ENCODE measurements around the gene TMEM187. TPM values are rescaled to one million over a fixed set of nuclear protein-coding genes. Genes with fewer than 3 reads are reported as not detected.
A peak's percentile ranks its signal among the peaks of the same experiment; 100 is the strongest.

The TMEM187 gene
- total and polyA plus RNA-seq, 2 donors (not counting 1 experiment from before 2014, with no cell fraction given), result 5.5 to 6.4 TPM

DNA sequence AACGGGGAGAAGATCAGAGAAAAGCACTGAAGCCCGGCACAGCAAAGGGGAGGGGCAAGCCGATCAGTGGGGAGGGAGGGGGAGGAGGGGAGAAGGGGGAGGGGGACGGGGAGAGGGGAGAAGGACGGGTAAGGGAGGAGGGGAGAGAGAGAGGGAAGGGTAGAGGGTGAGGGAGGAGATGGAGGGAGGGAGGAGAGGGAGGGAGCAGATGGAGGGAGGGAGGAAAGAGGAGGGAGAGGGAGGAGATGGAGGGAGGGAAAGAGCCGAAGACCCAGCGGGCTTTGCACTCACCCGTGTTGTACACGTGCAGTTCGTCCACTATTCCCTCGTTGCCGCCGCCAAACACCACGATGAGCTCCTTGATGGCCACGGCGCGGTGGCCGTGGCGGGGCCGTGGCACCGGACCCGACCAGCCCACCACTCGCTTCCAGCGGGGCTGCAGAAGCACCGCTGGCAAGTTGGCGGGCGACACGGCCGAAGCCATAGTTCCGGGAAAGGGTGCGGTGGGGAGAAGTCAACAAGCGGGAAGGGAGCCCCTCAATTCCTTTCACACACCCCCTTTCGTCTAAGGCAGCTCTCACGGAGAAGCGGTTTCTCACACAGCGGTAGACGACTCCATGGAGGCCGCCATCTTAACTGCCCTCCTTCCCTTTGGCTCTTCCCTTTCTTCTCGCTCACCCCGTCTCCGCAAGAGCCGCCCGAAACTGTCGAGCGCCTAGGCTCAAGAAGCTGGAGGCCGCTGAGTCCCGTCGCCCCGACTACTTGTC, 2.0 kb upstream of the TMEM187 start:
- H4K20me1 ChIP-seq (ENCODE audit: control insufficient read depth, insufficient read depth, low read length, poor library complexity, severe bottlenecking), result peaks cover 40% of the 10 kb centered on the region
- ChIA-PET CTCF (interaction anchor here (0.6 to 3.4 kb wide), 8 partner anchors 18 to 439 kb away, joined by 3 to 21 read pairs (median 3); partner anchors contain the start of gene IRAK1), POLR2A (interaction anchor here (0.6 to 2.5 kb wide), 9 partner anchors 14 to 400 kb away, joined by 3 to 35 read pairs (median 5); partner anchors contain the start of genes ARHGAP4, IRAK1 and RENBP)
- intact Hi-C loops (cut with micrococcal nuclease), result loop anchor here (1.0 to 5.0 kb wide), 6 partner anchors 14 to 407 kb away; partner anchors contain the start of gene EMD
- peaks cover 0 to 4% of the 10 kb centered on the region in 2 experiments for H3K36me3 ChIP-seq (replicated peaks in 1 of 2; ENCODE audit: control extremely low read depth in 1 of 2, control insufficient read depth in 1 of 2, extremely low read depth in 1 of 2, insufficient read depth in 2 of 2, low read length in 1 of 2)
- peaks cover 57 to 62% of the 10 kb centered on the region in 2 donors for H3K4me1 ChIP-seq (ENCODE audit: control insufficient read depth in 2 of 2, insufficient read depth in 2 of 2, low read length in 2 of 2)
- peak overlapping the region; percentile 71 for H2AFZ ChIP-seq (ENCODE audit: insufficient read depth, low read depth, low read length, poor library complexity, severe bottlenecking)
- TF ChIP-seq EZH2 (IDR thresholded peaks at IDR 0.05; ENCODE audit: borderline replicate concordance, insufficient read depth, low read depth, low read length, poor library complexity, severe bottlenecking), result no peak
- TF ChIP-seq, protein P1, sequence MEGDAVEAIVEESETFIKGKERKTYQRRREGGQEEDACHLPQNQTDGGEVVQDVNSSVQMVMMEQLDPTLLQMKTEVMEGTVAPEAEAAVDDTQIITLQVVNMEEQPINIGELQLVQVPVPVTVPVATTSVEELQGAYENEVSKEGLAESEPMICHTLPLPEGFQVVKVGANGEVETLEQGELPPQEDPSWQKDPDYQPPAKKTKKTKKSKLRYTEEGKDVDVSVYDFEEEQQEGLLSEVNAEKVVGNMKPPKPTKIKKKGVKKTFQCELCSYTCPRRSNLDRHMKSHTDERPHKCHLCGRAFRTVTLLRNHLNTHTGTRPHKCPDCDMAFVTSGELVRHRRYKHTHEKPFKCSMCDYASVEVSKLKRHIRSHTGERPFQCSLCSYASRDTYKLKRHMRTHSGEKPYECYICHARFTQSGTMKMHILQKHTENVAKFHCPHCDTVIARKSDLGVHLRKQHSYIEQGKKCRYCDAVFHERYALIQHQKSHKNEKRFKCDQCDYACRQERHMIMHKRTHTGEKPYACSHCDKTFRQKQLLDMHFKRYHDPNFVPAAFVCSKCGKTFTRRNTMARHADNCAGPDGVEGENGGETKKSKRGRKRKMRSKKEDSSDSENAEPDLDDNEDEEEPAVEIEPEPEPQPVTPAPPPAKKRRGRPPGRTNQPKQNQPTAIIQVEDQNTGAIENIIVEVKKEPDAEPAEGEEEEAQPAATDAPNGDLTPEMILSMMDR (IDR thresholded peaks at IDR 0.05), result no peak
- Mint-ChIP-seq H3K27ac (peak overlapping the region; percentile 100), H3K27me3 (no peaks in the 10 kb centered on the region), H3K9me3 (ENCODE audit: insufficient read depth) (no peaks in the 10 kb centered on the region), H3K4me3 (peak overlapping the region; percentile 100), H3K4me1 (peaks cover 54% of the 10 kb centered on the region)
- H3K4me3 ChIP-seq (ENCODE audit: control extremely low read depth in 1 of 5, extremely low read depth in 1 of 5, insufficient read depth in 1 of 5, low read depth in 2 of 5, low read length in 4 of 5), result peak overlapping the region; percentile 59 to 99 (median 97)
- ATAC-seq (ENCODE audit: low read depth) (peak; percentile 5), DNase-seq (no peak)
- H3K27ac ChIP-seq (ENCODE audit: low read length in 2 of 2), result peak overlapping the region; percentile 100
- no peaks in the 10 kb centered on the region for H3K27me3 ChIP-seq (replicated peaks in 1 of 4; ENCODE audit: control extremely low read depth in 1 of 4, control insufficient read depth in 3 of 4, insufficient read depth in 4 of 4, low read length in 3 of 4)
- under 1% methylated on average over 26 of the region's 49 CpGs for WGBS (ENCODE audit: insufficient coverage)
- H3K4me2 ChIP-seq (replicated peaks; ENCODE audit: low read depth, low read length, poor library complexity, severe bottlenecking), result peak overlapping the region; percentile 70
- peak overlapping the region; percentile 100 for H3K9ac ChIP-seq (ENCODE audit: low read length)
- peaks cover 58% of the 10 kb centered on the region for H3K79me2 ChIP-seq (ENCODE audit: control insufficient read depth, insufficient read depth, low read length)
- no peaks in the 10 kb centered on the region for H3K9me3 ChIP-seq (ENCODE audit: control extremely low read depth in 1 of 3, control insufficient read depth in 2 of 3, insufficient read depth in 1 of 3, low read length in 2 of 3)
